ENCODE data around the gene CLMN. TPM values are rescaled to one million over a fixed set of nuclear protein-coding genes. Genes with fewer than 3 reads are reported as not detected.

Gene CLMN
- total RNA-seq, 2 experiments from 2014 or later, result 0.27 to 0.67 TPM

DNA sequence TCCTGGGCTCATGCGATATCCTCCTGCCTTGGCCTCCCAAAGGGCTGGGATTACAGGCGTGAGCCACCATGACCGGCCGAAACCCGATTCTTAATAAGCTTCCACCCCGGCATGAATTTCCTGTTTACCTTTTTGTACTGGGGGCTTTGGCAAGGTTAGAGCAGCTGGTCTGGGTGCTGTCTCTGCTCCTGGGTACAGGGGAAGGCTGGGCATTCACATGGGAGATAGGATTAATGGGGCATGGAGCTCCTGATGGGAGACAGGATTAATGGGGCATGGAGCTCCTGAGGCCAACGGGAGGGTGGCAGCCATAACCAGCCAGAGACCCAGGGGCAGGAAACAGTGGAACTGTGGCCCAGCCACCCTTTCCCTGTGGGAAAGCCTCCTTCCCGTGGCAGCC is 92.9 kb downstream of the CLMN start:
- Histone ChIP-seq H3K9me3 (ENCODE audit: control insufficient read depth in 1 of 2, insufficient read depth in 1 of 2, low read length in 2 of 2) (no peaks in the 10 kb centered on the region), H3K27me3 (ENCODE audit: control insufficient read depth in 1 of 2, insufficient read depth in 2 of 2, low read length in 2 of 2) (no peaks in the 10 kb centered on the region), H3K27ac (ENCODE audit: low read depth in 1 of 2, low read length in 2 of 2) (no peak overlapping the region), H3K4me3 (ENCODE audit: low read length) (no peak overlapping the region), H3K4me1 (ENCODE audit: insufficient read depth, low read length) (no peaks in the 10 kb centered on the region), H3K36me3 (ENCODE audit: insufficient read depth, low read length) (no peaks in the 10 kb centered on the region)
- Mint-ChIP-seq H3K4me1 (ENCODE audit: low read depth) (no peaks in the 10 kb centered on the region), H3K9me3 (no peaks in the 10 kb centered on the region), H3K27ac (no peak overlapping the region), H3K27me3 (peaks cover 6% of the 10 kb centered on the region), H3K36me3 (ENCODE audit: low read depth) (no peaks in the 10 kb centered on the region), H3K4me3 (no peak overlapping the region)
- intact Hi-C loops (cut with DNase I, micrococcal nuclease), result no loop called here
- POLR2A ChIA-PET, result no interaction called here
- DNase-seq, result no peak
- CTCF ChIA-PET, result no interaction called here
- TF ChIP-seq, protein P1, sequence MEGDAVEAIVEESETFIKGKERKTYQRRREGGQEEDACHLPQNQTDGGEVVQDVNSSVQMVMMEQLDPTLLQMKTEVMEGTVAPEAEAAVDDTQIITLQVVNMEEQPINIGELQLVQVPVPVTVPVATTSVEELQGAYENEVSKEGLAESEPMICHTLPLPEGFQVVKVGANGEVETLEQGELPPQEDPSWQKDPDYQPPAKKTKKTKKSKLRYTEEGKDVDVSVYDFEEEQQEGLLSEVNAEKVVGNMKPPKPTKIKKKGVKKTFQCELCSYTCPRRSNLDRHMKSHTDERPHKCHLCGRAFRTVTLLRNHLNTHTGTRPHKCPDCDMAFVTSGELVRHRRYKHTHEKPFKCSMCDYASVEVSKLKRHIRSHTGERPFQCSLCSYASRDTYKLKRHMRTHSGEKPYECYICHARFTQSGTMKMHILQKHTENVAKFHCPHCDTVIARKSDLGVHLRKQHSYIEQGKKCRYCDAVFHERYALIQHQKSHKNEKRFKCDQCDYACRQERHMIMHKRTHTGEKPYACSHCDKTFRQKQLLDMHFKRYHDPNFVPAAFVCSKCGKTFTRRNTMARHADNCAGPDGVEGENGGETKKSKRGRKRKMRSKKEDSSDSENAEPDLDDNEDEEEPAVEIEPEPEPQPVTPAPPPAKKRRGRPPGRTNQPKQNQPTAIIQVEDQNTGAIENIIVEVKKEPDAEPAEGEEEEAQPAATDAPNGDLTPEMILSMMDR (IDR thresholded peaks at IDR 0.05), result no peak
- no peak for ATAC-seq (ENCODE audit: poor library complexity)

DNA sequence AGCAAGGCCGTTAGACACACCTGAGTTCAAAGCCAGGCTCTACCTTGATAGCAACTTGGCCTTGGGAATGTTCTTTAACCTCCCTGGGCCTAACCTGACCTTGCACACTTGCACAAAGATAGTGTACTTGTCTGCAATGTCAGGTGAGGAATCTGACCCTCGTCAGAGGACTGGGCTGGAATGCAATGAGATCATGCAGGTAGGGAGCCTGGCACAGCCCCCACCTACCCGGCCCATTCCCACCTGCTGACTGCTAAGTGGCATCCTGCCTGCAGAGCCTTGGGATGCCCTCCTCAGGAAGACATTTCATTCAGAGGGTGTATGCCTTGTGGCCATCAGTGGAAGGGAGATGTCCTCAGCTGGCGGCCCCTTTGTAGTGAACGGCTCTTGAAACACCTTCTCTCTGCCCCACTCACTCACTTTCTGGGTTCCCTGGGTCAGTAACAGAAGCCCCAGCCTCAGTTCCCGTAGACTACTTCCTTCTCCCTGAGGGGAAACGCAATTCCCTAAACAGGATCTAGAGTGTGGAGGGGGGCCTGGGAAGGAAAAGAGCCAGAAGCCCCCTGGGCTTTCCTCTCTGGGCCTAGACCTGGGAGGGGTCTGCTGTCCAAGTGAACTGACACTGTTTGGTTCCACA is 94.3 kb downstream of the CLMN start:
- H3K27ac Mint-ChIP-seq, result no peak overlapping the region
- H3K27me3 Mint-ChIP-seq, result peaks cover 6% of the 10 kb centered on the region
- Histone ChIP-seq H3K4me1 (ENCODE audit: insufficient read depth, low read length) (no peaks in the 10 kb centered on the region), H3K27me3 (ENCODE audit: control insufficient read depth in 1 of 2, insufficient read depth in 2 of 2, low read length in 2 of 2) (no peaks in the 10 kb centered on the region), H3K36me3 (ENCODE audit: insufficient read depth, low read length) (no peaks in the 10 kb centered on the region), H3K4me3 (ENCODE audit: low read length) (no peak overlapping the region), H3K9me3 (ENCODE audit: control insufficient read depth in 1 of 2, insufficient read depth in 1 of 2, low read length in 2 of 2) (no peaks in the 10 kb centered on the region), H3K27ac (ENCODE audit: low read depth in 1 of 2, low read length in 2 of 2) (no peak overlapping the region)
- H3K9me3 Mint-ChIP-seq, result no peaks in the 10 kb centered on the region
- ChIA-PET POLR2A (no interaction called here), CTCF (no interaction called here)
- intact Hi-C loops (cut with DNase I, micrococcal nuclease), result no loop called here
- H3K4me1 Mint-ChIP-seq (ENCODE audit: low read depth), result no peaks in the 10 kb centered on the region
- no peak for ATAC-seq (ENCODE audit: poor library complexity)
- no peak overlapping the region for H3K4me3 Mint-ChIP-seq
- DNase-seq, result no peak
- no peaks in the 10 kb centered on the region for H3K36me3 Mint-ChIP-seq (ENCODE audit: low read depth)
- TF ChIP-seq, protein P1 (IDR thresholded peaks at IDR 0.05), result no peak

DNA sequence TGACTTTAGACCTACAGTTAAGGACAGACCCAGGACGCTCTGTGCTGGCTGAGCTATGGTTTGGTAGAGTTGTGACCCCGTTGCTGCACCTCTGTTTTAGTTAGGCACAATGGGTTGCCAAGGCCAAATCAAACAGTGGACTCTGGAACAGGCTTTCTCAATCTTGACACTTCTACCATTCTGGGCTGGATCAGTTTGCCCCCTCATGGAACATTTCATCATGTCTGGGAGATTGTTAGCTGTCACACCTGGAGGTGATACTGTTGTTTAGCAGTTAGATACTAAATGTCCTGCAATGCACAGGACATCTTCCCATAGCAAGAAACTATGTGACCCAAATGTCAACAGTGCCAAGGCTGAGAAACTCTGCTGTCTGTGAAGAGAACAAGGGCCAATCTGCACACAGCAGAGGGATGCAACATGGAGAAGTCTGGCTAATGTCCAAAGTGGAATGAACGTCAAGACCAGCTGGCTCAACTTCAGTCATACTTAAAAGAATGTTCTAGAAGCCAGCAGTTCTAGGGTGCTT is 96.8 kb downstream of the CLMN start:
- H3K27me3 Mint-ChIP-seq, result peaks cover 6% of the 10 kb centered on the region
- ChIA-PET CTCF (no interaction called here), POLR2A (no interaction called here)
- ATAC-seq (ENCODE audit: poor library complexity), result no peak
- H3K4me1 Mint-ChIP-seq (ENCODE audit: low read depth), result no peaks in the 10 kb centered on the region
- Histone ChIP-seq H3K4me3 (ENCODE audit: low read length) (no peak overlapping the region), H3K36me3 (ENCODE audit: insufficient read depth, low read length) (no peaks in the 10 kb centered on the region), H3K27me3 (ENCODE audit: control insufficient read depth in 1 of 2, insufficient read depth in 2 of 2, low read length in 2 of 2) (peaks cover 0 to 3% of the 10 kb centered on the region in 2 experiments), H3K27ac (ENCODE audit: low read depth in 1 of 2, low read length in 2 of 2) (no peak overlapping the region), H3K4me1 (ENCODE audit: insufficient read depth, low read length) (no peaks in the 10 kb centered on the region), H3K9me3 (ENCODE audit: control insufficient read depth in 1 of 2, insufficient read depth in 1 of 2, low read length in 2 of 2) (no peaks in the 10 kb centered on the region)
- intact Hi-C loops (cut with DNase I, micrococcal nuclease), result no loop called here
- TF ChIP-seq, protein P1 (IDR thresholded peaks at IDR 0.05), result no peak
- H3K4me3 Mint-ChIP-seq, result no peak overlapping the region
- H3K27ac Mint-ChIP-seq, result no peak overlapping the region
- no peaks in the 10 kb centered on the region for H3K36me3 Mint-ChIP-seq (ENCODE audit: low read depth)
- DNase-seq, result no peak
- H3K9me3 Mint-ChIP-seq, result no peaks in the 10 kb centered on the region
